Mucosa of stomach (tissue), 1 donor: ENCODE data around the gene LSM2.

ENCODE experiments used
- H3K27me3 ChIP-seq: one replicate; pipeline ENCODE4 v1.7.0; 2013; ENCODE audit warnings: mild to moderate bottlenecking, low read length; ENCODE audit not compliant: control insufficient read depth, insufficient read depth
- H3K36me3 ChIP-seq: one replicate; pipeline ENCODE4 v1.7.0; 2013; ENCODE audit warnings: low read length; ENCODE audit not compliant: control insufficient read depth, insufficient read depth
- H3K4me1 ChIP-seq: one replicate; pipeline ENCODE4 v1.7.0; 2013; ENCODE audit warnings: mild to moderate bottlenecking, low read length; ENCODE audit not compliant: control insufficient read depth, insufficient read depth
- H3K4me3 ChIP-seq: one replicate; pipeline ENCODE4 v1.7.0; 2013; ENCODE audit warnings: low read length
- H3K9ac ChIP-seq: one replicate; pipeline ENCODE4 v1.7.0; 2013; ENCODE audit warnings: mild to moderate bottlenecking, low read length, moderate library complexity
- H3K9me3 ChIP-seq: one replicate; pipeline ENCODE4 v1.7.0; 2013; ENCODE audit warnings: mild to moderate bottlenecking, low read length, moderate library complexity; ENCODE audit not compliant: control insufficient read depth
- donor health status: Pancreatic carcinoma.

Gene LSM2

DNA sequence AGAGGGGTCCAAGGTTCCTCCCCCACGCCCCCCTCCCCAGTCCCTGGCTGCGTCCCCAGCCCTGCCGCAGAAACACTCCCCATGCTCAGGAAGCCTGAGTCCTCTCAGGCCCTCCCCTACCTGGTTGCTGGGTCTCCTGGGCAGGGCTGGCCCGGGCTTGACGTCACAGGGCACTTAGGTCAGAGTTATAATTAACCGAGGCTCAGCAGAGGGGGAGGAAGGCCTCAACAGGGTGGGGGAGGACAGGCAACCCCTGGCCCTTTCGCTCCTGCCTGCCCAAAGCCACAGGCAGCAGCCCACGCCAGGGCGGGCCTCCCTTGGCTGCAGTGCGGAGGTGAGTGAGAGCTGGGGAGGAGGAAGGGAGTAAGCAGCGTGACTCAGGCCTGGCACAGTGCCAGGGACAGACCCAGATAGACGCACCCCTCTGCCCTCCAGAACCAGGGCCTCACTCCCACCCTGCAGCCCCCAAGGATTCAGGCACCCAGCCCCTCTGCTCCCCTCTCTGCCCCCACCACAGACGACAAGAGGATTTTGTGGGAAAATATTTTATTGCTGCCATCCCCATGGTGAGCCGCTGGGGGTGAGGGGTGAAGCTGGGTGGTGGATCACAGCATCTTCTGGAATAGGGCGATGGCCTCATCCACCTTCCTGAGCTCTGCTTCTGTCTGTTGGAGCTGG, 29.6 kb downstream of the LSM2 start, which contains the start of gene VWA7:
TSS of gene VWA7 (minus strand) at position 340 of the 678 bp plus-strand sequence. CDS start 549 bp downstream, outside the sequence.
- Histone ChIP-seq H3K4me3 (peak within 1 kb of the TSS; percentile 60), H3K4me1 (peaks cover 38% of the 10 kb centered on the region), H3K27me3 (no peaks in the 10 kb centered on the region), H3K9ac (peak within 1 kb of the TSS; percentile 89), H3K9me3 (no peaks in the 10 kb centered on the region), H3K36me3 (peaks cover 7% of the 10 kb centered on the region)

DNA sequence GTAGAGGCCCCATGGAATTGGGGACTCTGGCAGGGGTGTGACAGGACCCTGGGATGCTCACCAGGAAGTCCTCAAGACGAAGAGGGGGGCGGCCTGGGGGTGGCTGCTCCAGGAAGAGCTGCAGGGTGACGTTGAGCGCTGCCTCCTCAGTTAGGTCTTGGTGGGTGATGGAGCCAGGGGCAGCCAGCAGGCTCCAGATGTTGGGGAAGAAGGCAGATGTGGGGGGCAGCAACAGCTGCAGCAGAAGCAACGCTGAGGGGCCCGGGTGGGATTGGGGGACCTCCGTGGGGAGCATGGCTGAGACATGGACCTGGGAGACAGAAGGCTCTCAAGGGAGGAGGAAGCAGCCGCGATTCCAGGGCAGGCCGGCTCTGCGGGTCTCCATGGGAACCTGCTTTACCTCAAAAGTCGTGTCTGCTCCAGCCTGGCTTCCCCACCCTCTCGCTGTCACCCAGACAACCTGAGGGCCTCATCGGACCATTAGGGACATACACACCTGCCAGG, 30.2 kb downstream of the LSM2 start:
- peak overlapping the region; percentile 89 for H3K9ac ChIP-seq
- H3K4me3 ChIP-seq = peak overlapping the region; percentile 60

DNA sequence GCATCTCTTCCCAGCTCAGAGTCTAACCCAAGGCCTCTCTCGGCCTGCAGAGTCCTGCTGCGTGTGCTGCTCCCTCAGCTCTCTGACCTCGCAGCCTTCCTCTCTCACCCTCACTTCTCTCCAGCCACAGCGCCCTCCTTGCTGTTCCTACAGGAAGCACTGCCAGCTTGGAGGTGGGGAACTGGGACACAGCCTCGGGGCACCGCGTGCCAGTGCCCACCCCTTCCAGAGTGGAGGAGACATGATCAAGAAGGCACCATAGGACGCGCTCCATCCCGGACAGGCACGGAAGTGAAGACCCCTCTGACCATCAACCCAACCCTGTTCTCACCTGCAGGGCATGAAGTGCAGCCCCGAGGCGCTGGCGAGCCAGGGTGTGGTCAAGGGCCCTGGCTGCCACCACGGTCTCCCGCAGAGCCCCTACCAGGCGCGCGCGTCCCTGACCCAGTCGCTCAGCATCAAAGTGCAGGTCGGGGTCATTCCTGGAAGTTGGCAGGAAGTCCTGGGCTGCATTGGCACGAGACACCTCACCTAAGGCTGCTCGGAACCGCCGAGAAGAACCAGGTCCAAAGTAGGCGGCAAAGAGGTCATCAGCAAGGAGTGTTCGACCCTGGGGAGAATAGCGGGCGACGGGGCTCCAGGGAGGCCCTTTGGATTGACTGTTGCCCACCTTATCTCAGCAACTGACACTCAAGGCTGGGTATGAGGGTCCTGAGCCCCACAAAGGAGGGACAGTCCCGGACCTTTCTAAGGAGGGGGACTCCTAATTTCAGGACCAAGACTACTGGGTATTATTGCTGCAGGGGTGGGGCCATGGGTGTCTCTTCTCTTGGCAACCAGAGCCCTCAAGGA, 30.9 kb downstream of the LSM2 start:
- Histone ChIP-seq H3K9ac (peak overlapping the region; percentile 89), H3K4me1 (peaks cover 38% of the 10 kb centered on the region), H3K4me3 (no peak overlapping the region), H3K27me3 (no peaks in the 10 kb centered on the region), H3K9me3 (no peaks in the 10 kb centered on the region), H3K36me3 (peaks cover 7% of the 10 kb centered on the region)

More for the DNA sequence above, 30.2 kb downstream of the LSM2 start:
- Histone ChIP-seq H3K9me3 (no peaks in the 10 kb centered on the region), H3K36me3 (peaks cover 7% of the 10 kb centered on the region), H3K4me1 (peaks cover 38% of the 10 kb centered on the region), H3K27me3 (no peaks in the 10 kb centered on the region)

DNA sequence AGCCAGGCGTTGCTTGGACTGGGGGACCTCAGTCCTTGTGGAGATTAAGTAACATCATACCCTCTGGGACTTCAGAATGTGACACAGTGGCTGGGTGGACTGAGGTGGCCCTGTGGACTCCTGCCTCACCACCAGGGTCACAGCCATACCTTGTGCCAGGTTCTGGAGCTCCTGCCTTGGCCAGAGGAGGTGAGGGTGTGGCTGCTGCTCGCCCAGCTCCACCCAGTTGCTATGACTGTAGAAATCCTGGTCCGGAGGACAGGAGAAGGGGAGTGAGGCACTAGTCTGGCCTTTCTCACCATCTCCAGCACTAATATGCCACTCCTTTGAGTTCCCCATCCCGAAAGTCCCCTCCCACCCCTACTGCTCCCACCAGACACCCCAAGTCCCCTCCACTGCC, 31.6 kb downstream of the LSM2 start:
- H3K4me1 ChIP-seq = peaks cover 38% of the 10 kb centered on the region
- no peak overlapping the region for H3K4me3 ChIP-seq
- no peaks in the 10 kb centered on the region for H3K27me3 ChIP-seq
- peak overlapping the region; percentile 89 for H3K9ac ChIP-seq
- H3K9me3 ChIP-seq = no peaks in the 10 kb centered on the region
- H3K36me3 ChIP-seq = peaks cover 3% of the 10 kb centered on the region

DNA sequence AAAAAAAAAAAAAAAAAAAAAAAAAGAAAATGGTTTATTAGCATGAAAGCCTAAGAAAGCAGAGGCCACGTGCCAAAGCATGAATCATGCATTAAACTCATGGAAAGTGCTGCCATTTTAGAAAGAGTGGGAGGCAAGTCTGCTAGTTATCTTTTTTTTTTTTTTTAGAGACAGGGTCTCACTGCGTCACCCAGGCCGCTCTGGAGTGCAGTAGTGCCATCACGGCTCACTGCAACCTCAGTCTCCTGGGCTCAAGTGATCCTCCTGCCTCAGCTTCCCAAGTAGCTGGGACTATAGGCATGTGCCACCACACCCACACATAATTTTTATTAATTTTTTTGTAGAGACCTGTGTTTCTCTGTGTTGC, 34.8 kb downstream of the LSM2 start:
- Histone ChIP-seq H3K36me3 (no peaks in the 10 kb centered on the region), H3K9ac (no peak overlapping the region), H3K4me1 (peaks cover 27% of the 10 kb centered on the region), H3K4me3 (no peak overlapping the region), H3K27me3 (no peaks in the 10 kb centered on the region), H3K9me3 (no peaks in the 10 kb centered on the region)

DNA sequence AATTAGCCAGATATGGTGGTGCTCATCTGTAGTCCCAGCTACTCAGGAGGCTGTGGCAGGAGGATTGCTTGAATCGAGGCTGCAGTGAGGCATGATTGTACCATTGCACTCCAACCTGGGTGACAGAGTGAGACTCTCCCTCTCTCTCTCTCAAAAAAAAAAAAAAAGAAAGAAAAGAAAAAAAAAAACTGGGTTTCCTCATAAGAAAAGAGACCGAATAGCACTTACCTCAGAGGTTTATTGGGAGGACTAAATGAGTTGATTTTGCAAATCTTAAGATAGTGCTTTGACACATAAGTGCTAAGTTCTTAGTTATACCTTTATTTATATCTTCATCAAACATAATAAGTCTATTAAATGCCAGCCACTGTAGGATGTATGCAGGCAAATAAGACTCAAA, 35.9 kb downstream of the LSM2 start:
- peaks cover 16% of the 10 kb centered on the region for H3K4me1 ChIP-seq
- H3K36me3 ChIP-seq = no peaks in the 10 kb centered on the region
- no peak overlapping the region for H3K9ac ChIP-seq
- no peak overlapping the region for H3K4me3 ChIP-seq
- no peaks in the 10 kb centered on the region for H3K27me3 ChIP-seq
- no peaks in the 10 kb centered on the region for H3K9me3 ChIP-seq

DNA sequence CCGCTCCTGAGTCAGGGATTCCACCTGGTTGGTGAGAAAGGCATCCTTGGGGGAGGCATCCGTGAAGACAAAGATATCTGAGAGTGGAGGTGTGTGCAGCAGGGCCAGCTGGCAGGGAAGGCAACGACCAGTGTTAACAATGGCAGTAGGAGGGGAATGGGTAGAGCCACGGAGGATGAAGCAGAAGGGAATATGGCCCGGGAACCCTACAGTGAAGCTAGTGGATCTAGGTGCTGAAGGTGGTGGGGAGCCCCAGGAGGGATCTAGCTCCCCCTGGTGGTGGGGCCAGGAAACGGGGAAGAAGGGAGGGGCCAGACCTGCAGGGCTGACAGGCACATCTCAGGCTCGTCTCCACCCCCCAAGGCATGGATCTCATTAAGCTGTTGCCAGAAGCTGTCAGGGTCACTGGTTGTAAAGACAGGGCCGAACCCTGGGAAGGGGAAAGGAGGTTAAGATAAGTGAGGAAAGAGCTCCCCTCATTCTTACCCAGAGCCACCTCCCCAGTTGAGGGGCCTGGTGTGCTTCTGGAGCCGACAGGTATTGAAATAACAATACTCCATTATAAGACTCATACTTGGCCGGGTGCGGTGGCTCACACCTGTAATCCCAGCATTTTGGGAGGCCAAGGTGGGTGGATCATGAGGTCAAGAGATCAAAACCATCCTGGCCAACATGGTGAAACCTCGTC, 36.9 kb downstream of the LSM2 start:
- Histone ChIP-seq H3K4me1 (peaks cover 5% of the 10 kb centered on the region), H3K36me3 (no peaks in the 10 kb centered on the region), H3K4me3 (no peak overlapping the region), H3K27me3 (no peaks in the 10 kb centered on the region), H3K9ac (no peak overlapping the region), H3K9me3 (no peaks in the 10 kb centered on the region)

DNA sequence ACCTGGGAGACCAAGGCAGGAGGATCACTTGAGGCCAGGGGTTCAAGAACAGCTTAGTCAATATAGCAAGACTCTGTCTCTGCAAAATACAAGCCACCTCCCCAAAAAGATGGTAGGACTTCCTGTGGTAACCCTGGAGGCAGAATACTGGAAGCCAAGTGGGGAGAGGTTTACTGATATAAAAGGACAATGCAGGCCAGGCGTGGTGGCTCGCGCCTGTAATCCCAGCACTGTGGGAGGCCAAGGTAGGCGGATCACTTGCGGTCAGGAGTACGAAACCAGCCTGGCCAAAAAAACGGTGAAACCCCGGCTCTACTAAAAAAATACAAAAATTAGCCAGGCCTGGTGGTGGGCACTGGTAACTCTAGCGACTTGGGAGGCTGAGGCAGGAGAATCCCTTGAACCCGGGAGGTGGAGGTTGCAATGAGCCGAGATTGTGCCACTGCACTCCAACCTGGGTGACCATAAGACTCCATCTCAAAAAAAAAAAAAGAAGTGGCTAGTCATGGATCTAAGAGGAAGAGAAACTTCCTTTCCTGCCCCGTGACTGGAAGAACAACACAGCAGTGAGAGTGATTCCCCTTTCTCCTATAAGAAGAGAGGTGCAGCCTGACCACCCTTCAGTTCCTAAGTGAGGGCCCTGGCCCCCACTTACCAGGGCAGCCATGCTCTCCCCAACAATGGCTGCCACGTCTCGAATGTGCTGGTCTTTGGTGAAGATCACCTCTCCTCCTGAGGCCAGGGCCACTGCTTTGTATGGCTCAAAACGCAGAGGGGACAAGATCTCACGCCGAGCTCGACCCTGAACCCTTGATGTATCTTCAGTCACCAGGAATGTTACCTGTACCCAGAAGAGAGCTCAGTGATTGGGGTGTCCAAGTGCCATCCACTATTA, 38.2 kb downstream of the LSM2 start:
- H3K9ac ChIP-seq = no peak overlapping the region
- no peaks in the 10 kb centered on the region for H3K36me3 ChIP-seq
- no peak overlapping the region for H3K4me3 ChIP-seq
- H3K9me3 ChIP-seq = no peaks in the 10 kb centered on the region
- H3K4me1 ChIP-seq = peaks cover 9% of the 10 kb centered on the region
- no peaks in the 10 kb centered on the region for H3K27me3 ChIP-seq

DNA sequence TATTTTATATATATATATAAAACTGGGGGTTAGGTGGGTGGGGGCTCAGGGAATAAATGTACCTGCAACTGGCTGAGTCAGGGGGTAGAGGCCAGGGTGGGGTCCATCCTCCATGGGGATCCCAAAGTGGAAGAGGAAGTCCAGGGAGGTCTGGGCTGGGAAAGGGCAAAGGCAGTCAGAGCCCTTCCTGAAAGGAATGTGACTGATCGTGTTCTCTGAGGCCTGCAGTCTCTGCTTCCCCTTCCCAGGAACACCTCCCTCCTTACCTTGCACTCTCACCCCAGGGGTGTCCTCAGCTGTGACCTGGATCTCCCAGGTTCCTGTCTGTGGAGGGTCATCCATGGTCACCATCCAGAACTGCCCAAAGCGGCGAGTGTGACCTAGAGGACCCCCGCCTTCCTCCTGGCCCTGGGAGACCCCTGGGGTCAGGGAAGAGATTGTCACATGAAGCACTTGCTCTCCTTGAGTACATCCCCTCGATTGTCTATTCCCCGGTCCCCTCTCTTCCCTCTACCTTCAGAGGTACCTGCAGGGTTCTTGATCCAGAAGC, 39.6 kb downstream of the LSM2 start:
- no peaks in the 10 kb centered on the region for H3K36me3 ChIP-seq
- no peak overlapping the region for H3K9ac ChIP-seq
- no peaks in the 10 kb centered on the region for H3K27me3 ChIP-seq
- H3K9me3 ChIP-seq = no peaks in the 10 kb centered on the region
- peaks cover 7% of the 10 kb centered on the region for H3K4me1 ChIP-seq
- no peak overlapping the region for H3K4me3 ChIP-seq

DNA sequence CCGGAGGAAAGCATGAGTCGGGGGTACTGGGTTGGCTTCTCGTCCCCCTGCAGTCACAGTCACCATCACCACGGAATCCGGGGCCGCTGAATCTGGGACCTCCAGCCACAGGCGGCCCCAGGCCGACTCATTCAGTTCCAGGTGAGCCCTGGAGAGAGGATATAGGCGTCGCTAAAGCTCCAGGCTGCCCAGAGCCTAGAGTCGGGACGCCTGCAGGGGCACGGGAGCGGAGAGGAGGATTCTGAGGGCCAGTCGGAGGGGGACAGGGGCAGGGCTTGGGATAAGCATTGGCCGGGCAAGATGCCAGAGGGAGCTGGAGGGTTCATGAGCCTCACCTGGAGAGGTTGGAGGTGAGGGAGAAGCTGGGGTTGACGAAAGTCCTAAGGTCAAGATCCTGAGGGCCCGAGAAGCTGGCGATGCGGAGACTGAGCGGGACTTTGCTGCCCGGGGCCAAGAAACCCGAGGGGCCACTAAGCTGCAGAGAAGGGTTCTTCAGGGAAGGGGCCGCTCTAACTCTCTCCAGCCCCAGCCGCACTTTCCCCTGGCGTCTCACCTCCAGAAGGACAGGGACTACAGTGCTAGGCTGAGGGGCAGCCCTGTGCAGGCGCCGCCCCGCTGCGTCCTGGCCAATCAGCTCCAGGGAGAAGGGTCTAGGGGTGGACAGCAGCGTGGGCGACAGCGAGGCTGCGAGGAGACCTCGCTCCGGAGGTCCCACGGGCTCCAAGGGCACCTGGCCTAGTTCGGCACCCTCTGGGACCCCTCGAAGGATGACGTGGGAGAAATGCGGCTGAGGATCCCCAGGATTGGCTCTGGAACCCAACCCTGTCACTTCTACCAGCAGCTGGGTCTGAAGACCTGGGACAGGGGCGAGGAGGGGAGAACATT, 40.6 kb downstream of the LSM2 start:
- Histone ChIP-seq H3K4me1 (peaks cover 13% of the 10 kb centered on the region), H3K27me3 (no peaks in the 10 kb centered on the region), H3K9ac (peak overlapping the region; percentile 36), H3K4me3 (no peak overlapping the region), H3K36me3 (no peaks in the 10 kb centered on the region), H3K9me3 (no peaks in the 10 kb centered on the region)
